Neural progenitor cell (in vitro differentiated cells): ENCODE measurements around the gene ARHGAP22.

Experiments
- CTCF ChIP-seq: fragments of 200-600 bp; sonication (generic); IDR thresholded peaks from 2 replicates; pipeline ENCODE4 v1.5.1; 2017; ENCODE audit warnings: antibody characterized with exemption, mild to moderate bottlenecking
- EZH2phosphoT487 ChIP-seq: fragments of 200-600 bp; sonication (generic); IDR thresholded peaks from 2 replicates; pipeline ENCODE4 v1.6.1; 2017; ENCODE audit warnings: antibody characterized with exemption

- TF ChIP-seq EZH2phosphoT487 (no peak), CTCF (no peak)
These were observed 28.4 kb downstream of the ARHGAP22 start for GRCh38 chr10:48576501-48576900.
